Measurements from ENCODE around the gene CYP26A1. TPM values are rescaled to one million over a fixed set of nuclear protein-coding genes. Genes with fewer than 3 reads are reported as not detected.

Gene CYP26A1
- total RNA-seq, 1 donor = not detected

DNA sequence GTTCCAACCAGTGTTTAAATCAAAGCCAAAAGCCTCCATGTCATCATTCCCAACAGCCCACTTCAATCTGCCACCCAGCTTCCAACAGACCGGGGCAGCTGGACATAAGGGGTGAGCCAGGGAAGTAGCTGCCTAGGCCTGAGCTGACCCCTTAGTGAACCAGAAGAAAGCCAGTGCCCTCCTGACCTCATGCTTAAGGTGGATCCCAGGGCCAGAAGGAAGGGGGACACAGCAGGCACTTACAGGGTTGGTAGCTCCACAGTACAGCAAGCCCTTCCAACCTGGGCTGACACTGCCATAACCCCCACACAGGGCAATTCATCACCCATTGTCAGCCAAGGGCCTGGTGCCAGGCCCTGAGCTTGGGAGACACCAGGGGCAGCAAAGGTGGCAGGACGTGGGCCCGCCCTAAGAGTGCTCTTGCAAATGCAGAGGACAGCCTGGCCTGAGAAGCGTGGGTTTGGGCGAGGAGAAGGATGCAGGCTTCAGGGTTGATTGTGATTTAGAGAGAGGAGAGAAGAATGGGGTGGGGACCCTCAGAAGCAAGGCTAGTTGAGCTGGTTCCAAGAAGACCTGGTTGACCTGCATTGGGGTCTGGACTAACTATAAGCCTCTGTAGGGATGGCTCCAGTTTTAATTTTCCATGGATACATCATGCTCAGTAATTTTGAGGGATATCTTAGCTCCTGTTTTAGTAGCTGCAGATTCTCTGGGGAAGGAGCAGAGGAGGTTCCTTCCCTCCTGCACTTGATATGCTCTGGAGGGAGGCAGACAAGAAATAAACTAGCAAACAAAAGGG, 3.1 kb upstream of the CYP26A1 start:
- H3K36me3 ChIP-seq (ENCODE audit: insufficient read depth, low read length) = no peaks in the 10 kb centered on the region
- H3K4me3 ChIP-seq (ENCODE audit: insufficient read depth, low read length) = no peak overlapping the region
- peaks cover 86% of the 10 kb centered on the region for H3K27me3 ChIP-seq (ENCODE audit: insufficient read depth, low read length)
- H3K27ac ChIP-seq (ENCODE audit: low read depth, low read length) = no peak overlapping the region
- H3K9me3 ChIP-seq (ENCODE audit: low read depth, low read length) = no peaks in the 10 kb centered on the region
- H3K4me1 ChIP-seq (ENCODE audit: insufficient read depth, low read length) = no peaks in the 10 kb centered on the region
- H2AFZ ChIP-seq (ENCODE audit: low read length) = no peak overlapping the region
- no peak overlapping the region for H3K4me2 ChIP-seq (ENCODE audit: insufficient read depth, low read length)
- DNase-seq (ENCODE audit: insufficient read length, low spot score, missing footprints) = peak; percentile 86
- no peaks in the 10 kb centered on the region for H4K20me1 ChIP-seq (ENCODE audit: insufficient read depth, low read length)
- TF ChIP-seq, protein P1, sequence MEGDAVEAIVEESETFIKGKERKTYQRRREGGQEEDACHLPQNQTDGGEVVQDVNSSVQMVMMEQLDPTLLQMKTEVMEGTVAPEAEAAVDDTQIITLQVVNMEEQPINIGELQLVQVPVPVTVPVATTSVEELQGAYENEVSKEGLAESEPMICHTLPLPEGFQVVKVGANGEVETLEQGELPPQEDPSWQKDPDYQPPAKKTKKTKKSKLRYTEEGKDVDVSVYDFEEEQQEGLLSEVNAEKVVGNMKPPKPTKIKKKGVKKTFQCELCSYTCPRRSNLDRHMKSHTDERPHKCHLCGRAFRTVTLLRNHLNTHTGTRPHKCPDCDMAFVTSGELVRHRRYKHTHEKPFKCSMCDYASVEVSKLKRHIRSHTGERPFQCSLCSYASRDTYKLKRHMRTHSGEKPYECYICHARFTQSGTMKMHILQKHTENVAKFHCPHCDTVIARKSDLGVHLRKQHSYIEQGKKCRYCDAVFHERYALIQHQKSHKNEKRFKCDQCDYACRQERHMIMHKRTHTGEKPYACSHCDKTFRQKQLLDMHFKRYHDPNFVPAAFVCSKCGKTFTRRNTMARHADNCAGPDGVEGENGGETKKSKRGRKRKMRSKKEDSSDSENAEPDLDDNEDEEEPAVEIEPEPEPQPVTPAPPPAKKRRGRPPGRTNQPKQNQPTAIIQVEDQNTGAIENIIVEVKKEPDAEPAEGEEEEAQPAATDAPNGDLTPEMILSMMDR (IDR thresholded peaks at IDR 0.05; ENCODE audit: extremely low read depth, low read depth, low read length) = no peak
- H3K79me2 ChIP-seq (ENCODE audit: insufficient read depth, low read length) = no peaks in the 10 kb centered on the region

DNA sequence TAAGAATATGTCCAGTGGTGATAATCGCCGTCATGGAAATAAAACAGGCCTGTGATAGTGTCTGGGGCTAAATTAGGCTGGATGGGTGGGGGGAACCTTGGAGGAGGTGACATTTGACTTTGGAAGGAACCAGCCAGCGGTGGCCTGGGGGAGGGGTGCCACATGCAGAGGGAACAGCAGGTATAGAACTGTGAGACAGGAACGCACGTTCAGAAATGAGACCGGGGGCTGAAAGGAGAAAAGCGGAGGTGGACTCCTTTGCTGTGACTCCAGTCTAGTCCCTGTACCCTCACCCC, 2.6 kb upstream of the CYP26A1 start:
- Histone ChIP-seq H3K4me3 (ENCODE audit: insufficient read depth, low read length) (no peak overlapping the region), H3K9me3 (ENCODE audit: low read depth, low read length) (no peaks in the 10 kb centered on the region), H3K79me2 (ENCODE audit: insufficient read depth, low read length) (no peaks in the 10 kb centered on the region), H3K4me1 (ENCODE audit: insufficient read depth, low read length) (no peaks in the 10 kb centered on the region), H2AFZ (ENCODE audit: low read length) (no peak overlapping the region), H3K27ac (ENCODE audit: low read depth, low read length) (no peak overlapping the region), H3K4me2 (ENCODE audit: insufficient read depth, low read length) (no peak overlapping the region), H4K20me1 (ENCODE audit: insufficient read depth, low read length) (no peaks in the 10 kb centered on the region), H3K36me3 (ENCODE audit: insufficient read depth, low read length) (no peaks in the 10 kb centered on the region), H3K27me3 (ENCODE audit: insufficient read depth, low read length) (peaks cover 86% of the 10 kb centered on the region)
- DNase-seq (ENCODE audit: insufficient read length, low spot score, missing footprints) = peak; percentile 47
- TF ChIP-seq, protein P1 (IDR thresholded peaks at IDR 0.05; ENCODE audit: extremely low read depth, low read depth, low read length) = no peak

DNA sequence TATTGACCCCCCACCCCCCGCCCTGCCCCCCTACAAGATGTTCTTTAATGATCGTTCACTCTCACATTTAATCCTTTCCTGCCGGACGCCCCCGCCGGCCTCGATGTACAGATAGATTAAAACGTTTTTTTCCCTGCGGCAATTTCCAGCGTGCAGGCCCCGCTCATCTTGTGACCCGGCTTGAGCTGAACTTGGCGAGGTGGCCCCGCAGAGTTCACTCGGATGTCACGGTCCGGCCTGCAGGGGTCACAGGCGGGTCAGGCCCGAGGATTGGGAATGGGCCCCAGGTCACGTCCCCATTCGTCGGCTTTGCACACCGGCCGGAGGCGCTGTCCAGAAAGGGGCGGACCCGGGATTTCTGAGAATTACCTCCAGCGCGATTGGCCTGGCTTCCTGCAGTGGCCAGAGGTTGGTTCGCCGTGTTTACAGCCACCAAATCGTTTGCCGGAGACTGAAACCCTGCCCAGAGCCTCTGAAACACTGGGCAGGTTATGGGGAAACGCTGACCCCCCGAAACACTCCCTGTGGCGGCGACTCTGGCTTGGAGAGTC, 1.9 kb upstream of the CYP26A1 start:
- H3K9me3 ChIP-seq (ENCODE audit: low read depth, low read length) = no peaks in the 10 kb centered on the region
- peak; percentile 85 for DNase-seq (ENCODE audit: insufficient read length, low spot score, missing footprints)
- peak overlapping the region; percentile 61 for H3K4me2 ChIP-seq (ENCODE audit: insufficient read depth, low read length)
- TF ChIP-seq, protein P1 (IDR thresholded peaks at IDR 0.05; ENCODE audit: extremely low read depth, low read depth, low read length) = no peak
- H2AFZ ChIP-seq (ENCODE audit: low read length) = no peak overlapping the region
- H3K27ac ChIP-seq (ENCODE audit: low read depth, low read length) = no peak overlapping the region
- H3K79me2 ChIP-seq (ENCODE audit: insufficient read depth, low read length) = no peaks in the 10 kb centered on the region
- peaks cover 83% of the 10 kb centered on the region for H3K27me3 ChIP-seq (ENCODE audit: insufficient read depth, low read length)
- H3K4me1 ChIP-seq (ENCODE audit: insufficient read depth, low read length) = peaks cover under 1% of the 10 kb centered on the region
- H3K4me3 ChIP-seq (ENCODE audit: insufficient read depth, low read length) = peak overlapping the region; percentile 33
- H3K36me3 ChIP-seq (ENCODE audit: insufficient read depth, low read length) = no peaks in the 10 kb centered on the region
- H4K20me1 ChIP-seq (ENCODE audit: insufficient read depth, low read length) = no peaks in the 10 kb centered on the region

DNA sequence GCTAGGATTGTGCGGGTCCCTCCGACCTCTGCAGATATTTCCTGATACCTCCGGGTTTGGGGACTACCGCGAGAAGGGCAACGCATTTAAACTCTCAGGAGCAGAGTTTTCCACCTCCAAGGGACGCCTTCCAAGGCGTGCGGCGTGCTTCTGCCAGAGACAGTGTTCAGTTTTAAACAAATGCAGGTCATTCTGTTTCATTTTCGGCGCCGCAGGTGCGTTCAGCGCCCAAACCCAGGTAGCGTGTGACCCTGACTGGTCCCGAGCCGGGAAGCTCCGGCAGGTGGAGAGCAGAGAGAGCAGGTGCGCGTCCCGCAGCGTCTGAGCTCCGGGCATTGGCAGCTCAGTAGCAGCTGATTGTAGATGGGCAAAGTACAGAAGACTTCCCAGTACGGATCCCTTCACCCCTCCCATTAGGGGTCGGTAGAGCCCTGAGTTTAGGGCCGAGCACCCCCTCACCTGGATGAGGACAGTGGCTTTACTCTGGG, 1.4 kb upstream of the CYP26A1 start:
- H2AFZ ChIP-seq (ENCODE audit: low read length) = no peak overlapping the region

More for the DNA sequence above, 1.4 kb upstream of the CYP26A1 start:
- no peak overlapping the region for H3K27ac ChIP-seq (ENCODE audit: low read depth, low read length)
- TF ChIP-seq, protein P1 (IDR thresholded peaks at IDR 0.05; ENCODE audit: extremely low read depth, low read depth, low read length) = no peak
- H3K9me3 ChIP-seq (ENCODE audit: low read depth, low read length) = no peaks in the 10 kb centered on the region
- H3K4me2 ChIP-seq (ENCODE audit: insufficient read depth, low read length) = peak overlapping the region; percentile 61
- H3K4me3 ChIP-seq (ENCODE audit: insufficient read depth, low read length) = peak overlapping the region; percentile 33
- peak; percentile 80 for DNase-seq (ENCODE audit: insufficient read length, low spot score, missing footprints)
- peaks cover 78% of the 10 kb centered on the region for H3K27me3 ChIP-seq (ENCODE audit: insufficient read depth, low read length)
- no peaks in the 10 kb centered on the region for H3K79me2 ChIP-seq (ENCODE audit: insufficient read depth, low read length)
- no peaks in the 10 kb centered on the region for H3K36me3 ChIP-seq (ENCODE audit: insufficient read depth, low read length)
- H4K20me1 ChIP-seq (ENCODE audit: insufficient read depth, low read length) = no peaks in the 10 kb centered on the region
- peaks cover 3% of the 10 kb centered on the region for H3K4me1 ChIP-seq (ENCODE audit: insufficient read depth, low read length)
